NCI-H187 (cell line): ENCODE data around the gene HSPA12A.

Experiments
- DNase-seq, 2 experiments: peaks; one replicate each; lab custom pipeline; 2025; lab: John Stamatoyannopoulos, UW

The HSPA12A gene

DNA sequence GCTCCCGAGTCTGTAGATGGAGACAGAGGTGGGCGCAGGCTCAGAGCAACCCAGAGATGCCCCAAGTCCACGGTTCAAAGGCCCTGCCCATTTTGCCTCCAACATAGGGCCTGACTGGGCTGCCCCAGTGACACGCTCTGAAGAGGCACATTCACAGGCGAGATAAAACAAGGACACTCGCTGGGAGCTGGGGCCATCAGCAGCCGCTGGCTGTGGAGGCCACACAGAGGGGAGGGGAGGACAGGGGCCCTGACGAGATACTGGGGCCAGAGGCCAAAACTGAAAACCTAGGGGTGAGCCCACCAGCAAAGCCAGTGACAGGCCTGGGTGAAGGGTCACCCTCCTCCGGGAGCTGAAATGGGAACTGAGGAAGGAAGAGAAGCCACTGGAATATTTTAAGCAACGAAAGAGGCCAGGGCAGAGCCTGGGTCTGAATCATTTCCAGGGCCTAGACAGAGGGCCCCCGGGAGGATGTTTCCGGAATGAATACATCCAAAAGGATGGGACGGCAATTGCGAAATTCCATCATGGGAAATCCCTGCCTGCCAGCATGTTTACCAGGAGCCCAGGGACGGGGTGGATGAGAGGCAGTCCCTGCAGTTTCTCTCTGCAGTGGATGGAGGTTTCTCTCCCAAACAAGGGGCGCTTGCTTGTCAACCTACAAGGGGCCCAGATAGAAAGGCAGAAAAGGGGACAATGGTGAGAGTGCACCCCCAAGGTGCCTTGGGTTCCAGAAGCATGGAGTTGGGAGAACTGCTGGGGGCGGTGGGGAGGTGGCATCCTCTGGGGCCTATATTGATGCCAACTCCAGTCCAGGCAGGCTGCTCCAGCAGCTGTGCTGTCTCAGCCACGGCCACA is 29.0 kb upstream of the HSPA12A start:
- DNase-seq, result no peak

DNA sequence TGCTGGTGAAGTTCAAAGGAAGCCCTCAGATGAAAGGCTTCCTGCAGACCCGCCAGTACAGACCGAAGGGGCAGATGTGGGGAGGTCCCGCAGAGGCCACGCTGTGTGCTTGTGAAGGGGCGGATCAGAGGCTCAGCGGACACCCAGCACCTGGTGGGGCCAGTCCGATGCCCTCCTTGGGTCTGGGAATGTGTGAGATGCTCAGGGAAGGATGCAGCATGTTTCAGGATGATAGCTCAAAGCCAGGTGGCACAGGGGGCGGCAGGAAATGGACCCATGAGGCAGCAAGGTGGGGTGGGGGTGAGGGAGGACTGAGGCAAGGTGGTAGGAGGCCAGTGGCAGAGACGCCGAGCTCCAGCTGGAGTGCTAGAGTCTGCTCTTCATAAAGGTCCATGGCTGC is 27.9 kb upstream of the HSPA12A start:
- DNase-seq, result no peak

DNA sequence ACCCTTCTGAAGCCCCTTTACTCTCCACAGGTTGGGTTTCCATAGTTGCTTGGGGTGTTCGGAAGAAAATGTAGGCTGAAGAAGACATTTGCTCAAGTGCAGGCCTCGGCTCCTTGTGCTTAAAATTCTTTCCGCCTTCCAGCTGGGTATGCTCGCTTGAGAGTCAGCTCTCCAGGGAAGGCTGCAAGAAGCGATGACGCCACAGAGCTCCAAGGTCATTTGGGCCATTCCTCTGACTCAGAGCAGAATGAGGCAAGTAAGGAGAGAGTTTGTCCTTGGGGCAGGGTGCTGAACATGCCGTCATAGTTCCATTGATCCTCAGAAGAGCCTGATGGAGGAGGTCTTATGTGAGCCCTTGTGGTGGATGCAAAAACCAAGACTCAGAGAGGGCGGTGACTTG is 27.4 kb upstream of the HSPA12A start:
- no peak for DNase-seq

- no peak for DNase-seq
These were observed 27.0 kb upstream of the HSPA12A start for GRCh38 chr10:116769368-116769767.

DNA sequence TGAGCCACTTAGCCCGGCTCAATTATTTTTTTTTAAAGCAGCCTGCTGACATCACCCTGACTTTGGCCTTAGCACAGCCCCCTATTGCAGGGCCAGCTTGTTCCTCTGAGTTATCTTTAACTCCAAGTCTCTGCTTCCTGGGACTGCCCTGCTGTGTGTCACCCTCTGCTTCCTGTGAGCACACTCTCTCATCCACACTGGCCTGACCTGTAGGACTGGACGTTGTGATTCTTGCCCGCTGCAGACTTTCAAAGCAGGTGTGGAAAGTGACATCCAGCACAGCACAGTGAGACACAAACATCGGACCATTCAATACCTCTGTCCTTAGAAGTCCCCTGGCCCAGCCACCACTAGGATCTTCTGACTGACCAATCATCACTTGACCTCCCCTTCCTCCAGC is 26.4 kb upstream of the HSPA12A start:
- DNase-seq, result no peak

- no peak for DNase-seq
These were observed 24.7 kb upstream of the HSPA12A start for GRCh38 chr10:116766837-116767634.

GRCh38 chr10:116766241-116766827 is 24.0 kb upstream of the HSPA12A start:
- no peak for DNase-seq

DNA sequence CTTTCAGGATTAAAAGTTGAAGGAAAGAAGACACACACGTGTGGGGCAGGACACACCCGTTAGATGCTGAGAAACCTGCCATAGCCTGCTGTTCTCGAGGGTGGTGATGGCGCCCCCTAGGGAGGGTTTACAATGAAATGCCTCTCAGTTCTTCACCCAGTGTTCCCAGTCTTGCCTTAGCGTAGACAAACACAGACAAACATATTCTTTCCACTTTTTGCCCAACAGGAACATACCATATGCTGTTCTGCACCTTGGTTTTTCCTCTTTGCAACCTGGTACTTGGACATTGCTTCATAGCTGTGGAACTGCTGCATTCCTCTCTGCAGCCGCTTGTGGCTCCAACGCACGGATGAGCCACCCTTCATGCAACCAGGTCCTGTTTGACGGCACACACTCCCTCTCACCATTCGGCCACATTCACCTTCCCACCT is 23.3 kb upstream of the HSPA12A start:
- DNase-seq, result no peak

- no peak for DNase-seq
These were observed 22.6 kb upstream of the HSPA12A start for GRCh38 chr10:116764979-116765378.

GRCh38 chr10:116763440-116763839 is 21.1 kb upstream of the HSPA12A start:
- no peak for DNase-seq

DNA sequence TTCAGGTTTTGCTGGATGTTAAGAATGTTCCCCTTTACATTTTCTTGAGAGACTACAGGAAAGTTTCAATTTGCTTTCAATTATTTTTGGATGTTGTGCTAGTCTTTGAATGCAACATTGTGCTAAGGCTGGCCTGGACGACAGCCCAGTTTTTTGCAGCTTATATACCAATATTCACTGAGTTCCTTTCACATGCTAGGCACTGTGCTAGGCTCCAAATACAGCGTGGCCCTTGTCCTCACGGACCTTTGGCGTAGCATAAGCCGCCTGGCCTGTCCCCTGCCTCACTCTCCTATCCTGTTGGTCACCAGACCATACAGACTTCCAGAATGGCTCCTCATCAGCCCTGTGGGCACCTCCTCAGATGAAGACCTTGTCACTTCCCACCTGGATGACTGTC is 19.5 kb upstream of the HSPA12A start:
- DNase-seq, result no peak

DNA sequence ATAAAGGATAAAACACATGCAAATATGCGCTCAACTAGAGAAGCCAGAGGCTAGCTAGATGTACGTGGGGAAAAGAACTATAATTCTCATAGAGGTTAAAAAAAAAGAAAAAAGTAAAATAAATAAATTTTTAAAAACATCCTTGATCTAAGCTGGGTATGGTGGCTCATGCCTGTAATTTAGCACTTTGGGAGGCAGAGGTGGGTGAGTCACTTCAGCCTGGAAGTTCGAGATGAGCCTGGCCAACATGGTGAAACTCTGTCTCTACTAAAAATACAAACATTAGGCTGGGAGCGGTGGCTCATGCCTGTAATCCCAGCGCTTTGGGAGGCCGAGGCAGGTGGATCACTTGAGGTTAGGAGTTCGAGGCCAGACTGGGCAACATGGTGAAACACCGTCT is 18.6 kb upstream of the HSPA12A start:
- no peak for DNase-seq

DNA sequence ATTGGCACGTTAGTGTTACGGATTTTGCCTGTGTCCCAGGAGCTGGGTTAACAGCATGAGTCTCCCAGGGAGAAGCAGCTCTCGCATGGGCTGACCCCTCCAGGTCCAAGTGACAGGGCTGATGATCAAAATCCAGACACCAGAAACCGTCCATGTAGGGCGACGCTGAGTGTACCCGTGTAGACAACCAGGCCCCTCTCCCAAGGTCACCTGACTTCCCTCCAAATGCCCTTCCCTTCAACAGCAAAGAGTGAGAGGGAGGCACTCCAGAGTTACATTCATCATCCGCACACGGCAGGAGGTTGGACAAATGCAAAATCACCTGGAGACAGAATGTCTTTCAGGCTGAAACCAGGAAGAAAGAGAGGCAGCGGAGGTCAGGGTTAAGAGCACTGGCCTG is 14.9 kb upstream of the HSPA12A start:
- no peak for DNase-seq

DNA sequence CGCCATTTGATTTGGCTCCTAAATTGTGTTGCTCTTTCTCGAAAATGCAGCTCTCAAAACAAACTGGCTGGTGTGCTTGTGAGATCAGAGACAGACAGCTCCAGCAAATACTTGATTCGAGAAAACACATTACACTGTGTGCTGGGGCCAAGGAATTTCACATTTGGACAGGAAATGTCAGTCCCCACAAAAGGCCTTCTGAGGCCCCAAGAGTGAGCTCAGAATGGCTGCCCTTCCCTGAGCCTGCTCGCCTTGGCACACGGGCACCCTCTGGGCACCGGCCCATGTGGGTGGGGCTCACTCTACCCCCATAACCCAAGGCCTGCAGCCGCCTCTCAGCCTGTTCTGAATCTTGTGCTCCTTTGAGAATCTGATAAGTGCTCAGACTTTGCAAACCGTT is 13.9 kb upstream of the HSPA12A start:
- no peak for DNase-seq

DNA sequence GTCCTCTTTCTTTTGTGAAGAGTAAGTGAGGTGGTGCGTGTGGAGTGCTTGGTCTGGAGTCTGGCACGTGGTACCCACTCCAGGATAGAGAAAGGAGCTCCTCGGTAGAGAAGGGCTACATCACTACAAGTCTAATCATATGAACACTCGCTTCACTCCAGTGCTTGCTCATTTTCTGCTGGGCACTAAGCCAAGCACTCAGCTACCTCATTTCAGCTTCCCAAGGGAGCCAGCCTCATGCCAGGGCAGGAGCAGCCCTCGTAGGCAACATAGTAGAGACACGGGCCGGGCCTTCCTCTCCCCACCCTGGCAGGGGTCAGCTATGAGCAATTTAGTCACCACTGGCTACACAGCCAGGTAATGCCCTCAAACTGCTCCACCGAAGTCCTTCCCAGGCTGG is 11.4 kb upstream of the HSPA12A start:
- DNase-seq, result peak; percentile 22 to 46

GRCh38 chr10:116752969-116753665 is 10.8 kb upstream of the HSPA12A start:
- DNase-seq, result no peak

DNA sequence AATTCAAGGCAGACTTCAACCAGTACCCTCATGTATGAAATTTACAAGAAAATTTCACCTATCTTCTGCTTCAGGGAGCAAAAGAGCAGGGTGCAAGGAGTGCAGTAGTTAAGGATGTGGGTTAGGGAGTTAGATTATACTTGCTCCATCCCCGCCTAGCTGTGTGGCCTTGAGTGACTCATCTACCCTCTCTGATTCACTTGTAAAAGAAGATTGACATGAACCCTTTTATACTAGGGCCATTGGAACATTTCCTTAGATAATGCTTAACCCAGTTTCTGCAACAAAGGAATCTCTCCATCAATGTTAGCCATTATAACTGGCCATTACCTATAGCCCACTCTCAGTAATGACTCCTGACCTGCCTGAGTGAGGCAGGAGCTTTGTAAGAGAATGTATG is 10.2 kb upstream of the HSPA12A start:
- DNase-seq, result no peak

- DNase-seq, result no peak
These were observed 6.1 kb upstream of the HSPA12A start for GRCh38 chr10:116748471-116748870.

GRCh38 chr10:116748041-116748440 is 5.7 kb upstream of the HSPA12A start:
- DNase-seq, result no peak

DNA sequence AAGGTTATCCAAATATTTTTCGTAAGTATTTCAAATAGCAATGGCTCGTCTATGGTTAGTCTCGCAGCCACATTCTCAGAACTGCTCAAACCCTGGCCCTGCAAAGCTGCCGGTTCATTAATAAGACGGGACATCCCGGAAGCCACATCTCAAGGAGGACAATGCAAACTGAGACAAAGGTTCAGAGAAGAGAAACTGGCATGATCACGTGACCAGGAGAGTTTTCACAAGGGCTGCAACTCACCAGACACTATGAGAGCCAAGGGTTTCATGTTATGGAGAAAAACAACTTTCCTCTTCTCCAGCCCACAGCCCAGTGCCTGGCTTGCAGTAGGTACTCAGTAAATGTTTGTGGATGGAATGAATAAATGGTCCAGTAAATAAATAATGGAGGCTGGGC is 5.0 kb upstream of the HSPA12A start:
- DNase-seq, result no peak

DNA sequence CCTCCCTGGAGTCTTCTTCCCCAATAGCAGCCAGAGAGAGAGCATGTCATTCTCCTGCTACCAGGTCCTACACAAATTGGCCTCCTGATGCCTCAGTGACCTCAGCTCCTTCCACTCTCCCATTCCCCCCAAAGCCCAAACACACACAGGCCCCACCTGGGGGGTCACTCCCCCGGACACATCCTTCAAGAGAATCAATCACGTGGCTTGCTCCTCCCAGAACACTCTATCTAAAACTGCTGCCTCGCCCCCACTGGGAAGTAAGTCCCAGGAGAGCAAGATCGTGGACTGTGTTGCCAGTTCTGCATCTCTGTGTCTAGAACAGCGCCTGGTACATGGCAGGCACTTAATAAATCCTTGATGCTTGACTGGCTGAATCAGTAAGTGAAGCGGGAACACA is 2.5 kb upstream of the HSPA12A start:
- DNase-seq, result no peak

GRCh38 chr10:116744163-116744753 is 1.9 kb upstream of the HSPA12A start:
- DNase-seq, result no peak
